ENCODE measurements around the gene CDH4. TPM values are rescaled to one million over a fixed set of nuclear protein-coding genes. Genes with fewer than 3 reads are reported as not detected.

CDH4 gene
- total and polyA plus RNA-seq, 2 of the 8 experiments (the other 6 are each of a cell fraction or from before 2014, with no cell fraction given) = 4.3 to 7.9 TPM

- Histone ChIP-seq H3K79me2 (ENCODE audit: control insufficient read depth in 1 of 2, insufficient read depth in 2 of 2, low read length in 2 of 2) (no peaks in the 10 kb centered on the region), H3K36me3 (ENCODE audit: control insufficient read depth in 2 of 4, insufficient read depth in 4 of 4, low read length in 3 of 4) (no peaks in the 10 kb centered on the region), H2BK120ac (replicated peaks; ENCODE audit: low read depth, low read length) (no peak overlapping the region), H3K18ac (ENCODE audit: extremely low read depth, low read length) (no peak overlapping the region), H2BK15ac (ENCODE audit: low read length) (no peak overlapping the region), H3K56ac (replicated peaks; ENCODE audit: insufficient read length, low read depth, low read length) (no peak overlapping the region), H2AFZ (ENCODE audit: low read length) (no peak overlapping the region), H3K23ac (ENCODE audit: insufficient read length) (no peak overlapping the region), H3K4ac (replicated peaks; ENCODE audit: insufficient read length, low read depth, low read length) (no peak overlapping the region), H3K79me1 (ENCODE audit: low read depth, low read length) (no peaks in the 10 kb centered on the region), H4K5ac (ENCODE audit: insufficient read length, low read depth, low read length) (no peak overlapping the region), H3K4me3 (ENCODE audit: extremely low read depth in 1 of 4, insufficient read depth in 2 of 4, low read depth in 3 of 4, low read length in 4 of 4) (no peak overlapping the region), H3K27ac (ENCODE audit: low read depth, low read length) (no peak overlapping the region), H4K91ac (replicated peaks; ENCODE audit: insufficient read length, low read length) (no peak overlapping the region), H4K20me1 (replicated peaks in 1 of 2; ENCODE audit: control insufficient read depth in 1 of 2, insufficient read depth in 2 of 2, low read length in 2 of 2) (no peaks in the 10 kb centered on the region), H4K8ac (ENCODE audit: extremely low read depth, insufficient read depth, low read length) (no peak overlapping the region), H2BK12ac (ENCODE audit: low read depth, low read length) (0 out of 2 replicates have a peak overlapping the region, but pooled peaks have one; percentile 31), H3K4me1 (replicated peaks in 1 of 4; ENCODE audit: control insufficient read depth in 3 of 4, insufficient read depth in 4 of 4, low read length in 3 of 4) (no peaks in the 10 kb centered on the region; a peak in 1 of 7 replicates), H3K9me3 (ENCODE audit: insufficient read depth in 2 of 2, low read depth in 1 of 2, low read length in 1 of 2) (no peaks in the 10 kb centered on the region), H2AK5ac (ENCODE audit: low read depth, low read length) (no peak overlapping the region), H3K23me2 (ENCODE audit: low read depth, low read length) (no peaks in the 10 kb centered on the region), H2BK5ac (ENCODE audit: low read depth, low read length) (no peak overlapping the region), H3K27me3 (replicated peaks in 1 of 4; ENCODE audit: control insufficient read depth in 3 of 4, extremely low read depth in 1 of 4, insufficient read depth in 3 of 4, low read length in 3 of 4) (no peaks in the 10 kb centered on the region; a peak in 2 of 7 replicates), H3K14ac (ENCODE audit: insufficient read length) (no peak overlapping the region), H3K9ac (replicated peaks in 1 of 4; ENCODE audit: extremely low read depth in 1 of 4, low read depth in 3 of 4, low read length in 3 of 4) (no peak overlapping the region), H3K4me2 (ENCODE audit: insufficient read depth in 1 of 2, low read depth in 2 of 2, low read length in 2 of 2) (no peak overlapping the region), H2BK20ac (ENCODE audit: low read length) (no peak overlapping the region)
- TF ChIP-seq EP300 (IDR thresholded peaks at IDR 0.05; ENCODE audit: borderline replicate concordance in 1 of 2, low read depth in 2 of 2, low read length in 2 of 2) (no peak), KDM4A (IDR thresholded peaks at IDR 0.05; ENCODE audit: low read depth, low read length, severe bottlenecking) (no peak), RAD21 (IDR thresholded peaks at IDR 0.05 in 1 of 2, conservative IDR thresholded peaks at IDR 0.05 in 1 of 2; ENCODE audit: low read depth in 2 of 2, low read length in 2 of 2) (peak; percentile 23 to 45; a peak in 2 of 4 replicates), CTCF (IDR thresholded peaks at IDR 0.05; ENCODE audit: control extremely low read depth in 1 of 3, insufficient read depth in 1 of 3, low read depth in 1 of 3, low read length in 3 of 3) (peak in 2 of 3 experiments; percentile 7 to 20; a peak in 2 of 4 replicates), JUN (IDR thresholded peaks at IDR 0.05; ENCODE audit: low read depth, low read length) (no peak), ATF3 (IDR thresholded peaks at IDR 0.05; ENCODE audit: insufficient read depth, low read depth, low read length) (no peak)
- FAIRE-seq = no peak
- POLR2A ChIA-PET (ENCODE audit: partially characterized antibody) = no interaction called here
- CTCF ChIA-PET (ENCODE audit: partially characterized antibody) = interaction anchor here (0.6 to 1.1 kb wide), 2 partner anchors 15 to 60 kb away, joined by 3 read pairs; no protein-coding TSS in a partner anchor
- DNase-seq (ENCODE audit: low read depth in 1 of 2, low spot score in 2 of 2) = no peak
- 85% methylated on average over 8 of the region's 8 CpGs; no CpG with 5 or more reads in 1 of the 2 experiments for WGBS, 2 experiments (ENCODE audit: extremely low coverage in 1 of 2, insufficient coverage in 1 of 2, insufficient read length in 1 of 2, insufficient replicate concordance in 2 of 2, low coverage in 1 of 2, low lambda C conversion rate in 2 of 2, missing lambda C conversion rate in 1 of 2)
Observed at GRCh38 chr20:61535956-61536355, 283.9 kb downstream of the CDH4 start.

Data from H1 (cell line).